ENCODE data around the gene GLYAT.

The GLYAT gene

DNA sequence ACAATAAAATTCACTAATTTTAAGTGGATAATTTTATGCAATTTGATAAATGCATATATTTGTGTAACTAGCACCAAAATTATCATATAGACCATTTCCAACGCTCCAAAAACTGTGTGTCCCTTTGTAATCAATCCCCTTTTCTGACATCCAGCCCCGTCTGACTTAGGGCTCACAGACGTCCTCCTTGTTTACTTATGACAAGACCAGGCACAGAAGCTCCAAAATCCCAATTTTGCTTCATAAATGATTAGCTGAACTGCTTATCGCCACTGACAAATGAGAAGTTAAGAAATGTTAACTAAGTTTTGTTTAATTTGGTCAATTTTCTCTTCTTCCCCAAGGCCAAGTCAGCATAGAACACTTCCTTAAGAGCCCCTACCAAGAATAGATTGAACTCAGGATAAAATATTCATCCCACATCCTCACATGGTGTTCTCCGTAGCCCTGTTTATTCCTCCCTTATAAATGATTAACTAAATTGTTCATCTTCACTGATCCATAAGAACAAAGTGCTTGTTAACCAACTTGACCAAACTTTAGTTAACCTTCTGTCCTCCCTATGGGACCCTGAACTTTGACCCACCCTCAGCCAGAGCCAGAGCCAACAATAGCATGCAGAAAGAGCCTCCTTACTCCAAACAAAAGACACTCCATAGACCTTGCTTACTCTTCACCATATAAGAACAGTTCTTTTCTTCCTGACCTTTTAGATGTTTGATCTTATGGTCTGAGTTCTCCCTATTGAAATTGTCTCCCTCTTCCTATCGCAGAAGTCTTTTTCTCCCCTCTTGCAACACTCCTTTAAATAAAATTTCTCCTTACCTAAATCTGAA lies 30.8 kb upstream of the GLYAT start:
- no peaks in the 10 kb centered on the region for H3K4me1 ChIP-seq (ENCODE audit: insufficient read depth, low read length, poor library complexity, severe bottlenecking)
- TF ChIP-seq, protein P1, sequence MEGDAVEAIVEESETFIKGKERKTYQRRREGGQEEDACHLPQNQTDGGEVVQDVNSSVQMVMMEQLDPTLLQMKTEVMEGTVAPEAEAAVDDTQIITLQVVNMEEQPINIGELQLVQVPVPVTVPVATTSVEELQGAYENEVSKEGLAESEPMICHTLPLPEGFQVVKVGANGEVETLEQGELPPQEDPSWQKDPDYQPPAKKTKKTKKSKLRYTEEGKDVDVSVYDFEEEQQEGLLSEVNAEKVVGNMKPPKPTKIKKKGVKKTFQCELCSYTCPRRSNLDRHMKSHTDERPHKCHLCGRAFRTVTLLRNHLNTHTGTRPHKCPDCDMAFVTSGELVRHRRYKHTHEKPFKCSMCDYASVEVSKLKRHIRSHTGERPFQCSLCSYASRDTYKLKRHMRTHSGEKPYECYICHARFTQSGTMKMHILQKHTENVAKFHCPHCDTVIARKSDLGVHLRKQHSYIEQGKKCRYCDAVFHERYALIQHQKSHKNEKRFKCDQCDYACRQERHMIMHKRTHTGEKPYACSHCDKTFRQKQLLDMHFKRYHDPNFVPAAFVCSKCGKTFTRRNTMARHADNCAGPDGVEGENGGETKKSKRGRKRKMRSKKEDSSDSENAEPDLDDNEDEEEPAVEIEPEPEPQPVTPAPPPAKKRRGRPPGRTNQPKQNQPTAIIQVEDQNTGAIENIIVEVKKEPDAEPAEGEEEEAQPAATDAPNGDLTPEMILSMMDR (conservative IDR thresholded peaks at IDR 0.05; ENCODE audit: low read length): no peak
- TF ChIP-seq EZH2phosphoT487 (IDR thresholded peaks at IDR 0.05; ENCODE audit: borderline replicate concordance): no peak
- H2AFZ ChIP-seq (ENCODE audit: low read length): no peak overlapping the region

DNA sequence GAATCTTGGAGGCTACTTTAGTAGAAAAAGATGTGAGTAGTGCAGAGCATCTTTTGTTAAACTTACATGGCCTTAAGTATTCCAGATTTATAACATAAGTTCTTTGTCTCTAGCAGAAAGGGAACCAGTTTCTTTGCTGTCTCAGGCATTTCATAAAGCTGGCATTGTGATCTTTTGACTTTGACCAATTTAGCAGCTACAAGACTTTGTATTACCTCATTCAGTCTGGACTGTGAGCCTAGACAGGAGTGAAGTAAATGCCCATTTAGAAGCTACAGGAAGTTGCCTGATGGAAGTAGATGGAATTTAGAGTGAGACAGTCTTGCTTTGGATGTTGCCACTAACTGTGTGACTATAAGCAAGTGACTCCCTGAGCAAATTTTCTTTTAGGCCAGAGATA lies 25.7 kb upstream of the GLYAT start:
- Histone ChIP-seq H3K9me2 (replicated peaks; ENCODE audit: low read depth, low read length) (no peaks in the 10 kb centered on the region), H3K4me1 (ENCODE audit: insufficient read depth, low read length, poor library complexity, severe bottlenecking) (no peaks in the 10 kb centered on the region), H3K4me3 (ENCODE audit: low read length, poor library complexity, severe bottlenecking) (no peak overlapping the region), H3F3A (ENCODE audit: low read depth) (no peaks in the 10 kb centered on the region), H3K36me3 (ENCODE audit: insufficient read depth, low read length) (no peaks in the 10 kb centered on the region), H3K9me3 (ENCODE audit: insufficient read depth, low read depth, low read length) (no peaks in the 10 kb centered on the region), H3K9ac (ENCODE audit: low read depth, low read length, poor library complexity, severe bottlenecking) (no peak overlapping the region), H3K4me2 (ENCODE audit: low read depth, low read length, poor library complexity, severe bottlenecking) (no peak overlapping the region), H3K79me2 (ENCODE audit: insufficient read depth, low read length) (no peaks in the 10 kb centered on the region), H3K27me3 (ENCODE audit: insufficient read depth, low read length, poor library complexity, severe bottlenecking) (no peaks in the 10 kb centered on the region), H2AFZ (ENCODE audit: low read length) (no peak overlapping the region), H4K20me1 (ENCODE audit: insufficient read depth, low read length, poor library complexity, severe bottlenecking) (no peaks in the 10 kb centered on the region)
- TF ChIP-seq, protein P1 (conservative IDR thresholded peaks at IDR 0.05; ENCODE audit: low read length): no peak
- no peak for TF ChIP-seq EZH2phosphoT487 (IDR thresholded peaks at IDR 0.05; ENCODE audit: borderline replicate concordance)

More for the DNA sequence above, 30.8 kb upstream of the GLYAT start:
- Histone ChIP-seq H3K9me3 (ENCODE audit: insufficient read depth, low read depth, low read length) (no peaks in the 10 kb centered on the region), H3K36me3 (ENCODE audit: insufficient read depth, low read length) (no peaks in the 10 kb centered on the region), H3K9me2 (replicated peaks; ENCODE audit: low read depth, low read length) (no peaks in the 10 kb centered on the region), H3K27me3 (ENCODE audit: insufficient read depth, low read length, poor library complexity, severe bottlenecking) (no peaks in the 10 kb centered on the region), H3K4me3 (ENCODE audit: low read length, poor library complexity, severe bottlenecking) (no peak overlapping the region), H3F3A (ENCODE audit: low read depth) (no peaks in the 10 kb centered on the region), H3K4me2 (ENCODE audit: low read depth, low read length, poor library complexity, severe bottlenecking) (no peak overlapping the region), H4K20me1 (ENCODE audit: insufficient read depth, low read length, poor library complexity, severe bottlenecking) (no peaks in the 10 kb centered on the region), H3K9ac (ENCODE audit: low read depth, low read length, poor library complexity, severe bottlenecking) (no peak overlapping the region), H3K79me2 (ENCODE audit: insufficient read depth, low read length) (no peaks in the 10 kb centered on the region)

DNA sequence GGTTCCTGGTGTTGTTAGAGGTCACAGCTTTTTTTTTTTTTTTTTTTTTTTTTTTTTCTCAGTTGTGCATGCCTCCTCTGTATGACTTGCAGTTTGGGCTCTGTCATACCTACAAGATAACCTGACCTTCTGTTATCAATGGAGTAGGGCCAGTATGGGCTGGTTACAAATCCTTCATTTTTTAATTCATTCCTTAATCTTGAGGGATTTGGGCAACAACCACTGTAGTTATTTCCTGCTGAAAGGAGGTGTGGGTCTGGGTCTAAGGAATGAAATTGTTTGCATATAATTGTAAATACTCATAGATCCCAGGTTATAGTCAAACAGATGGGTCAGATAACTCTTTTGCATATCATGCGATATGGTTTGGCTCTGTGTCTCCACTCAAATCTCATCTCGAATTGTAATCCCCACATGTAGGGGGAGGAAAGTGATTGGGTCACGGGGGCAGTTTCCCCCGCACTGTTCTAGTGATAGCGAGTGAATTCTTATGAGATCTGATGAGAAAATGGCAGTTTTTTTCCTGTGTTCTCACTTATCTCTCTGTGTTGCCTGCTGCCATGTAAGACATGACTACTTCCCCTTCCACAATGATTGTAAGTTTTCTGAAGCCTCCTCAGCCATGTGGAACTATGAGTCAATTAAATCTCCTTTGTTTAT lies 14.1 kb upstream of the GLYAT start:
- H3K4me3 ChIP-seq (ENCODE audit: low read length, poor library complexity, severe bottlenecking): no peak overlapping the region
- no peaks in the 10 kb centered on the region for H4K20me1 ChIP-seq (ENCODE audit: insufficient read depth, low read length, poor library complexity, severe bottlenecking)
- no peaks in the 10 kb centered on the region for H3K27me3 ChIP-seq (ENCODE audit: insufficient read depth, low read length, poor library complexity, severe bottlenecking)
- no peak overlapping the region for H3K4me2 ChIP-seq (ENCODE audit: low read depth, low read length, poor library complexity, severe bottlenecking)
- no peaks in the 10 kb centered on the region for H3F3A ChIP-seq (ENCODE audit: low read depth)
- H3K9me3 ChIP-seq (ENCODE audit: insufficient read depth, low read depth, low read length): peaks cover 16% of the 10 kb centered on the region
- H3K9me2 ChIP-seq (replicated peaks; ENCODE audit: low read depth, low read length): no peaks in the 10 kb centered on the region
- H2AFZ ChIP-seq (ENCODE audit: low read length): no peak overlapping the region
- H3K4me1 ChIP-seq (ENCODE audit: insufficient read depth, low read length, poor library complexity, severe bottlenecking): no peaks in the 10 kb centered on the region
- no peak for TF ChIP-seq EZH2phosphoT487 (IDR thresholded peaks at IDR 0.05; ENCODE audit: borderline replicate concordance)
- TF ChIP-seq, protein P1 (conservative IDR thresholded peaks at IDR 0.05; ENCODE audit: low read length): no peak
- no peak overlapping the region for H3K9ac ChIP-seq (ENCODE audit: low read depth, low read length, poor library complexity, severe bottlenecking)
- no peaks in the 10 kb centered on the region for H3K36me3 ChIP-seq (ENCODE audit: insufficient read depth, low read length)
- H3K79me2 ChIP-seq (ENCODE audit: insufficient read depth, low read length): no peaks in the 10 kb centered on the region
